K562 (cell line): ENCODE results near the gene ZDHHC8. TPM values are rescaled to one million over a fixed set of nuclear protein-coding genes. Genes with fewer than 3 reads are reported as not detected.

Source experiments
- ATAC-seq: fragments of 200-7000 bp; cut with Tn5 transposase; 3 replicates; pipeline ENCODE4 v1.9.1; 2020; ENCODE audit warnings: moderate library complexity
- BruUV-seq: library from RNA; stranded (reverse); fragments of 400-500 nt; replicated peaks from 2 replicates; lab custom pipeline; 2021; lab: Mats Ljungman, UMichigan
- CTCF ChIA-PET: fragments of 300-600 bp; formaldehyde crosslinking; extraction: SDS; loops from one replicate; lab custom pipeline; 2021; ENCODE audit warnings: low intra/inter-chr PET ratio; lab: Yijun Ruan, JAX
- POLR2A ChIA-PET: fragments of 300-600, 350-650 bp; sonication (Branson Sonifier 250); formaldehyde crosslinking; extraction: SDS; loops from one replicate; lab custom pipeline; 2021; ENCODE audit warnings: antibody characterized with exemption, inconsistent platforms; lab: Yijun Ruan, JAX
- DNase-seq, 4 experiments: peaks; one replicate each; pipeline versions ENCODE4 v3.0.0 to v3.0.0-alpha.2; 2011 to 2018; ENCODE audit warnings: low spot score in 3 of 4, mixed read lengths in 3 of 4; ENCODE audit errors: extremely low read depth in 1 of 4
- FAIRE-seq: peaks from 2 replicates; lab custom pipeline; 2011; peaks lifted over from hg19 to GRCh38; lab: Jason Lieb, UNC
- H2AFZ ChIP-seq: 2 replicates; pipeline ENCODE4 v1.6.0; 2011; ENCODE audit warnings: low read depth, low read length, control low read depth, inconsistent platforms
- H3K27ac ChIP-seq: fragments of 200-600 bp; 3 replicates; pipeline ENCODE4 v1.8.0; 2011; ENCODE audit warnings: low read depth, mild to moderate bottlenecking, control low read depth, inconsistent platforms, low read length, moderate library complexity, mixed read lengths; ENCODE audit errors: extremely low read depth
- H3K27me3 ChIP-seq, 2 experiments: fragments of 300-600 bp in 1 of 2; 2 replicates in 1 of 2; 3 replicates in 1 of 2; pipeline versions ENCODE4 v1.6.0 to v1.8.0; 2011; ENCODE audit warnings: inconsistent platforms in 2 of 2, low read length in 2 of 2, mild to moderate bottlenecking in 1 of 2, mixed read lengths in 1 of 2, moderate library complexity in 1 of 2; ENCODE audit not compliant: control insufficient read depth in 2 of 2, insufficient read depth in 2 of 2
- H3K36me3 ChIP-seq: fragments of 300-600 bp; 3 replicates; pipeline ENCODE4 v1.8.0; 2011; ENCODE audit warnings: mild to moderate bottlenecking, low read length, inconsistent platforms; ENCODE audit not compliant: control insufficient read depth, insufficient read depth
- H3K4me1 ChIP-seq, 2 experiments: fragments of 200-600 bp in 1 of 2; replicated peaks in 1 of 2; 2 replicates in 1 of 2; 3 replicates in 1 of 2; pipeline versions ENCODE4 v1.5.1 to v1.8.0; 2011; ENCODE audit warnings: inconsistent platforms in 2 of 2, low read length in 2 of 2, mild to moderate bottlenecking in 1 of 2, mixed read lengths in 1 of 2, moderate library complexity in 1 of 2; ENCODE audit not compliant: control insufficient read depth in 2 of 2, insufficient read depth in 2 of 2
- H3K4me2 ChIP-seq: 2 replicates; pipeline ENCODE4 v1.6.1; 2011; ENCODE audit warnings: low read length, control low read depth, inconsistent platforms, mixed read lengths; ENCODE audit not compliant: insufficient read depth
- H3K4me3 ChIP-seq: fragments of 200-600 bp; sonication (generic), shearing (Covaris generic); 2 replicates; pipeline ENCODE4 v1.5.1; 2016; ENCODE audit warnings: control low read depth, inconsistent platforms
- H3K79me2 ChIP-seq: fragments of 200-600 bp; 3 replicates; pipeline ENCODE4 v1.8.0; 2011; ENCODE audit warnings: low read length, inconsistent platforms; ENCODE audit not compliant: control insufficient read depth, insufficient read depth
- H3K9ac ChIP-seq, 2 experiments: 2 replicates each; pipeline versions ENCODE4 v1.6.0 to v1.6.1; 2011; ENCODE audit warnings: low read depth in 2 of 2, low read length in 2 of 2, control low read depth in 1 of 2, inconsistent platforms in 1 of 2, mild to moderate bottlenecking in 1 of 2, mixed read lengths in 1 of 2; ENCODE audit not compliant: insufficient read depth in 1 of 2
- H3K9me1 ChIP-seq: one replicate; pipeline ENCODE4 v1.6.0; 2011; ENCODE audit warnings: inconsistent platforms, mild to moderate bottlenecking, low read length, moderate library complexity; ENCODE audit not compliant: control insufficient read depth, insufficient read depth
- H3K9me3 ChIP-seq: replicated peaks from 2 replicates; pipeline ENCODE4 v1.5.1; 2011; ENCODE audit warnings: low read depth, low read length, inconsistent platforms; ENCODE audit not compliant: control insufficient read depth, insufficient read depth
- H4K20me1 ChIP-seq: replicated peaks from 2 replicates; pipeline ENCODE4 v1.6.1; 2011; ENCODE audit warnings: low read length, inconsistent platforms, mixed read lengths; ENCODE audit not compliant: control insufficient read depth, insufficient read depth
- DACH1 ChIP-seq: fragments of 450-650 bp; IDR thresholded peaks from 2 replicates; pipeline ENCODE4 v1.6.1; 2018; ENCODE audit not compliant: partially characterized antibody
- HMG20B ChIP-seq: fragments of 250-450 bp; sonication (Bioruptor Pico); IDR thresholded peaks from 2 replicates; pipeline ENCODE4 v1.5.0; 2021; ENCODE audit warnings: mild to moderate bottlenecking
- MCM3 ChIP-seq: fragments of 450-650 bp; IDR thresholded peaks from 2 replicates; pipeline ENCODE4 v1.6.1; 2016
- MED1 ChIP-seq: sonication (generic); formaldehyde crosslinking; IDR thresholded peaks from 2 replicates; pipeline ENCODE4 v1.8.1; 2023; ENCODE audit warnings: missing genetic modification reagents, borderline replicate concordance
- MLX ChIP-seq, 2 experiments: fragments of 450-650 bp in 1 of 2; sonication (generic) in 1 of 2; formaldehyde crosslinking; conservative IDR thresholded peaks; 2 replicates each; pipeline versions ENCODE4 v1.4.0 to v1.8.1; 2020 to 2022; ENCODE audit warnings: mild to moderate bottlenecking in 1 of 2, missing genetic modification reagents in 1 of 2
- NR3C1 ChIP-seq: sonication (generic); formaldehyde crosslinking; IDR thresholded peaks from 2 replicates; pipeline ENCODE4 v1.8.1; 2022; ENCODE audit warnings: missing genetic modification reagents
- PTBP1 ChIP-seq: fragments of 200-400 bp; formaldehyde crosslinking; IDR thresholded peaks from 2 replicates; pipeline ENCODE4 v1.6.1; 2017; ENCODE audit warnings: low read depth, low read length
- PYGO2 ChIP-seq: fragments of 450-650 bp; IDR thresholded peaks from 2 replicates; pipeline ENCODE4 v1.6.1; 2016; ENCODE audit warnings: mild to moderate bottlenecking, missing genetic modification characterization, moderate library complexity, missing compliant biosample characterization
- RBM14 ChIP-seq: fragments of 200-400 bp; formaldehyde crosslinking; IDR thresholded peaks from 2 replicates; pipeline ENCODE4 v1.6.1; 2018; ENCODE audit warnings: low read depth, mild to moderate bottlenecking, low read length, moderate library complexity, borderline replicate concordance; ENCODE audit not compliant: insufficient read depth
- RBM15 ChIP-seq: fragments of 200-400 bp; formaldehyde crosslinking; IDR thresholded peaks from 2 replicates; pipeline ENCODE4 v1.6.1; 2018; ENCODE audit warnings: mild to moderate bottlenecking, low read length, moderate library complexity; ENCODE audit not compliant: insufficient read depth
- RFX5 ChIP-seq: IDR thresholded peaks from 2 replicates; pipeline ENCODE4 v1.6.1; 2011; ENCODE audit warnings: low read depth, mild to moderate bottlenecking, improper control_type of control experiment, low read length
- STAT6 ChIP-seq: sonication (generic); formaldehyde crosslinking; IDR thresholded peaks from 2 replicates; pipeline ENCODE4 v1.8.1; 2023; ENCODE audit warnings: mild to moderate bottlenecking, missing genetic modification reagents
- TFAP4 ChIP-seq: sonication (generic); formaldehyde crosslinking; IDR thresholded peaks from 2 replicates; pipeline ENCODE4 v1.8.0; 2022; ENCODE audit warnings: missing genetic modification reagents, mild to moderate bottlenecking, moderate library complexity, borderline replicate concordance
- VEZF1 ChIP-seq: fragments of 200-800 bp; sonication (Bioruptor generic); IDR thresholded peaks from 2 replicates; pipeline ENCODE4 v1.6.1; 2017; ENCODE audit warnings: missing genetic modification characterization, missing compliant biosample characterization
- ZNF347 ChIP-seq: fragments of 450-650 bp; formaldehyde crosslinking; IDR thresholded peaks from 2 replicates; pipeline ENCODE4 v1.4.0; 2020; ENCODE audit warnings: low read depth, mild to moderate bottlenecking, moderate library complexity
- WGBS: fragments of 100-300 bp; shearing (Covaris generic); methylation state at CpG from one replicate; pipeline ENCODE4 v1.1.6; 2016; ENCODE audit warnings: low coverage, mixed read lengths; ENCODE audit not compliant: insufficient coverage; ENCODE audit errors: missing lambda C conversion rate; 5-methylcytosine and 5-hydroxymethylcytosine counted together
- in situ Hi-C: fragments of 300-500 bp; cut with MboI; formaldehyde crosslinking; loops from 4 replicates; pipeline ENCODE4 v1.15.0; 2018; ENCODE audit warnings: inconsistent platforms, mixed read lengths
- intact Hi-C: fragments of 100-400 bp; cut with micrococcal nuclease; formaldehyde crosslinking; loops from 2 replicates; pipeline ENCODE4 v1.14.2; 2022
- polyA plus RNA-seq, 8 experiments: library from polyadenylated mRNA; depleted of rRNA in 4 of 8; stranded (reverse) in 5 of 8; unstranded in 3 of 8; fragments of >200 nt; fragmentation: Nextera tagmentation in 2 of 8; fragmentation: Illumina TruSeq in 1 of 8; extraction: Ambion mirVana in 2 of 8; extraction: Trizol in 1 of 8; gene quantifications; 2 replicates each; pipeline versions ENCODE4 v1.2.1 to v1.2.3, GENCODE V29; 2011 to 2014; ENCODE audit warnings: inconsistent platforms in 1 of 8, missing spikeins in 1 of 8
- total RNA-seq, 7 experiments: library from RNA; depleted of rRNA in 6 of 7; stranded (reverse); fragments of >200 nt in 6 of 7; fragmentation: Illumina TruSeq in 2 of 7; extraction: Trizol in 2 of 7; gene quantifications; 2 replicates each; pipeline versions ENCODE4 v1.2.1 to v1.2.3, GENCODE V29; 2011 to 2021; ENCODE audit warnings: low replicate concordance in 1 of 7

Gene ZDHHC8
- total and polyA plus RNA-seq, 9 of the 15 experiments (the other 6 are each of a cell fraction or from before 2014, with no cell fraction given) = 0.04 to 109 (median 16.4) TPM

GRCh38 chr22:20145206-20145831, 13.7 kb downstream of the ZDHHC8 start (continued):
- TF ChIP-seq MCM3 (no peak), MED1 (0 out of 2 replicates have a peak, but pooled peaks have one; percentile 62), VEZF1 (CRISPR knock-in tag) (no peak), STAT6 (CRISPR knock-in tag) (no peak)

GRCh38 chr22:20145832-20146223, 14.2 kb downstream of the ZDHHC8 start:
- Histone ChIP-seq H4K20me1 (peaks cover 15% of the 10 kb centered on the region), H3K9me1 (no peaks in the 10 kb centered on the region), H3K9ac (peak overlapping the region in 1 of 2 experiments; percentile 60; a peak in 2 of 4 replicates), H3K4me3 (no peak overlapping the region), H3K27me3 (no peaks in the 10 kb centered on the region), H3K4me1 (peaks cover 0 to 87% of the 10 kb centered on the region in 2 experiments; a peak in 2 of 5 replicates), H3K9me3 (no peaks in the 10 kb centered on the region), H3K4me2 (no peak overlapping the region), H3K27ac (no peak overlapping the region), H3K79me2 (no peaks in the 10 kb centered on the region), H2AFZ (no peak overlapping the region), H3K36me3 (peaks cover 7% of the 10 kb centered on the region; the same call in 1 of the 3 replicates)
- ChIA-PET CTCF (interaction anchor here (0.6 kb wide), 1 partner anchor 146 kb away, joined by 3 read pairs; no protein-coding TSS in a partner anchor), POLR2A (no interaction called here)
- intact Hi-C loops = no loop called here
- no peak for ATAC-seq
- TSS peak; percentile 42 for BruUV-seq
- no peak for FAIRE-seq
- DNase-seq = no peak
- 62% methylated on average over 21 of the region's 21 CpGs for WGBS
- in situ Hi-C loops = no loop called here
- TF ChIP-seq ZNF347 (no peak), DACH1 (no peak), RFX5 (no peak), HMG20B (no peak), MLX (CRISPR knock-in tag; conservative IDR thresholded peaks at IDR 0.05) (no peak), NR3C1 (CRISPR knock-in tag) (peak; percentile 73; the same call in 1 of the 2 replicates), RBM15 (no peak), PTBP1 (no peak), TFAP4 (CRISPR knock-in tag) (peak; percentile 20; the same call in 1 of the 2 replicates), PYGO2 (tag) (no peak), RBM14 (peak; percentile 42; the same call in 1 of the 2 replicates)
